ENCODE measurements around the gene DKKL1. TPM values are rescaled to one million over a fixed set of nuclear protein-coding genes. Genes with fewer than 3 reads are reported as not detected.

The DKKL1 gene
- total and polyA plus RNA-seq, 12 donors = 0.20 to 0.54 (median 0.24) TPM; not detected in 8

- Histone ChIP-seq H3K4me3 (no peak overlapping the region), H3K4me1 (peaks cover 0 to 56% (median 5%) of the 10 kb centered on the region in 9 donors), H3K9me3 (no peaks in the 10 kb centered on the region), H3K36me3 (peaks cover 0 to 21% (median 0%) of the 10 kb centered on the region in 9 donors), H3K27ac (peak overlapping the region in 1 of 10 donors; percentile 88), H3K27me3 (no peaks in the 10 kb centered on the region)
- ATAC-seq (no peak), DNase-seq (no peak)
- intact Hi-C loops (cut with DNase I) = no loop called here
- WGBS, 2 donors = 52 to 59% methylated on average over 8 of the region's 8 CpGs
- no peak for TF ChIP-seq CTCF (IDR thresholded peaks at IDR 0.05)
Observed at GRCh38 chr19:49333811-49334288, 29.8 kb upstream of the DKKL1 start.

- Histone ChIP-seq H3K27me3 (no peaks in the 10 kb centered on the region), H3K9me3 (no peaks in the 10 kb centered on the region), H3K27ac (peak within 1 kb of the TSS in 2 of 10 donors; percentile 64 to 88), H3K36me3 (peaks cover 0 to 31% (median 0%) of the 10 kb centered on the region in 9 donors), H3K4me1 (peaks cover 2 to 69% (median 16%) of the 10 kb centered on the region in 9 donors), H3K4me3 (peak within 1 kb of the TSS in 7 of 10 donors; percentile 11 to 65 (median 30))
- ATAC-seq (no peak), DNase-seq (no peak)
- WGBS, 2 donors = 74% methylated on average over 13 of the region's 13 CpGs
- no peak for TF ChIP-seq CTCF (IDR thresholded peaks at IDR 0.05)
- intact Hi-C loops (cut with DNase I) = no loop called here
Observed at GRCh38 chr19:49335071-49335783, 28.4 kb upstream of the DKKL1 start, which contains the start of gene CD37. TSS of gene CD37 (plus strand) at chr19:49335406. CDS start at chr19:49335541, 135 bp downstream.

GRCh38 chr19:49335784-49336481 lies 27.7 kb upstream of the DKKL1 start:
- WGBS, 2 donors = 87 to 88% methylated on average over 14 of the region's 14 CpGs
- Histone ChIP-seq H3K4me1 (peaks cover 2 to 73% (median 23%) of the 10 kb centered on the region in 9 donors), H3K36me3 (peaks cover 0 to 36% (median 0%) of the 10 kb centered on the region in 9 donors), H3K27me3 (no peaks in the 10 kb centered on the region), H3K9me3 (no peaks in the 10 kb centered on the region), H3K4me3 (peak overlapping the region in 7 of 10 donors; percentile 11 to 65 (median 30)), H3K27ac (peak overlapping the region in 2 of 10 donors; percentile 64 to 88)
- no peak for DNase-seq
- ATAC-seq = no peak
- no peak for TF ChIP-seq CTCF (IDR thresholded peaks at IDR 0.05)
- intact Hi-C loops (cut with DNase I) = no loop called here

GRCh38 chr19:49336482-49337266 lies 27.0 kb upstream of the DKKL1 start:
- H3K9me3 ChIP-seq = no peaks in the 10 kb centered on the region
- H3K27me3 ChIP-seq = no peaks in the 10 kb centered on the region
- ATAC-seq = no peak
- DNase-seq = no peak
- H3K4me1 ChIP-seq = peaks cover 2 to 66% (median 27%) of the 10 kb centered on the region in 9 donors
- peak overlapping the region in 1 of 10 donors; percentile 65 for H3K4me3 ChIP-seq
- H3K27ac ChIP-seq = peak overlapping the region in 1 of 10 donors; percentile 88
- intact Hi-C loops (cut with DNase I) = no loop called here
- H3K36me3 ChIP-seq = peaks cover 0 to 43% (median 7%) of the 10 kb centered on the region in 9 donors
- 87% methylated on average over 10 of the region's 10 CpGs for WGBS, 2 donors
- no peak for TF ChIP-seq CTCF (IDR thresholded peaks at IDR 0.05)
